D721Med (cell line): ENCODE data around the gene CAND1.

Experiments
- DNase-seq: peaks from one replicate; pipeline ENCODE4 v3.0.0; 2011; ENCODE audit warnings: low spot score; ENCODE audit not compliant: insufficient read length
- FAIRE-seq: peaks from 2 replicates; lab custom pipeline; 2011; peaks lifted over from hg19 to GRCh38; lab: Jason Lieb, UNC
- TF ChIP-seq, protein P1 (sequence below): IDR thresholded peaks from 2 replicates; pipeline ENCODE4 v1.5.1; 2012; ENCODE audit warnings: mild to moderate bottlenecking, control low read depth; ENCODE audit not compliant: insufficient read depth; ENCODE audit errors: missing control alignments

The CAND1 gene

DNA sequence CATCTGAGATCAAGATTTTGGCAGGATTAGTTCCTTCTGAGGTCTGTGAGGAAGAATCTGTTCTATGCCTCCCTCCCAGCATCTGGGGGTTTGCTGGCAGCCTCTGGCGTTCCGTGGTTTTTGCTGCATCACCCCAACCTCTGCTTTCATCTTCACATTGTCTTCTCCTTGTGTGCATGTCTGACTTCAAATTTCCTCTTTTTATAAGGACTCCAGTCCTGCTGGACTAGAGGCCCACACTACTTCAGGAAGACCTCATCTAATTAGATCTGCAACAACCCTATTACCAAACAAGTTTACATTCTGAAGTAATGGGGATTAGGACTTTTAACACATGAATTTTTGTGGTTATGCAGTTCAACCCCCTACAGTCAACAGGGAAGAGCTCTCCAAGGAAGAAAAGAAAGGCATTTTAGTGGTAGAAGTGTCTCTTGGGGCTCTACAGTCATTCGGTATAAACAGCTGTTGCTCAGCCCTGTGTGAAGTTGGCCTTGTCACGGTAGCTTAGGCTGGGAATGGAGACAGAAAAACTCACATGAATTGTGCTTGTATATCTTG, 89.7 kb downstream of the CAND1 start:
- no peak for FAIRE-seq
- DNase-seq, result no peak
- TF ChIP-seq, protein P1, sequence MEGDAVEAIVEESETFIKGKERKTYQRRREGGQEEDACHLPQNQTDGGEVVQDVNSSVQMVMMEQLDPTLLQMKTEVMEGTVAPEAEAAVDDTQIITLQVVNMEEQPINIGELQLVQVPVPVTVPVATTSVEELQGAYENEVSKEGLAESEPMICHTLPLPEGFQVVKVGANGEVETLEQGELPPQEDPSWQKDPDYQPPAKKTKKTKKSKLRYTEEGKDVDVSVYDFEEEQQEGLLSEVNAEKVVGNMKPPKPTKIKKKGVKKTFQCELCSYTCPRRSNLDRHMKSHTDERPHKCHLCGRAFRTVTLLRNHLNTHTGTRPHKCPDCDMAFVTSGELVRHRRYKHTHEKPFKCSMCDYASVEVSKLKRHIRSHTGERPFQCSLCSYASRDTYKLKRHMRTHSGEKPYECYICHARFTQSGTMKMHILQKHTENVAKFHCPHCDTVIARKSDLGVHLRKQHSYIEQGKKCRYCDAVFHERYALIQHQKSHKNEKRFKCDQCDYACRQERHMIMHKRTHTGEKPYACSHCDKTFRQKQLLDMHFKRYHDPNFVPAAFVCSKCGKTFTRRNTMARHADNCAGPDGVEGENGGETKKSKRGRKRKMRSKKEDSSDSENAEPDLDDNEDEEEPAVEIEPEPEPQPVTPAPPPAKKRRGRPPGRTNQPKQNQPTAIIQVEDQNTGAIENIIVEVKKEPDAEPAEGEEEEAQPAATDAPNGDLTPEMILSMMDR, result no peak

GRCh38 chr12:67362526-67362925, 93.4 kb downstream of the CAND1 start:
- no peak for DNase-seq
- FAIRE-seq, result no peak
- TF ChIP-seq, protein P1, result no peak

DNA sequence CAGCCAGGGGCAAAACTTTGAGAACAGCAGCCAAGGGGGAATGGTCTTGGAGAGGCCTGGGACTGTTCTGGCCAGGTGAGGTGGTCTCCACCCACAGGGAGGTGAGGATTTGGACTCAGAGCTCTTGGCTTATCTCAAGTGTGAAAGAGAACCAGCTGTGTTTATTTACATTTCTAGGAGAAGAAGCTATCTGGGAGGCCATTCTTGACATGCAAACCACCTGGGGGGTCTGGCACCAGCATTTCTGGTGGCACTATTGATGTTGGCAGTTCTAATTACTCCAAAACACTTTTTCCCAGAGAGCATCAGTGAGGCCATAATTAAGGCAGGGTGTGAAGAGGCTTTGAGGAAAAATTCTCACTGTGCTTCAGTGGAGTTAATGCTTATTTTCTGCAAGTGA, 95.1 kb downstream of the CAND1 start:
- TF ChIP-seq, protein P1, result no peak
- DNase-seq (no peak), FAIRE-seq (no peak)

GRCh38 chr12:67365131-67365530, 96.0 kb downstream of the CAND1 start:
- no peak for DNase-seq
- TF ChIP-seq, protein P1, result no peak
- no peak for FAIRE-seq

- FAIRE-seq, result no peak
- TF ChIP-seq, protein P1, result no peak
- no peak for DNase-seq
Observed at GRCh38 chr12:67367843-67368242, 98.7 kb downstream of the CAND1 start.
